ENCODE measurements around the gene TPSD1. TPM values are rescaled to one million over a fixed set of nuclear protein-coding genes. Genes with fewer than 3 reads are reported as not detected.
A peak's percentile ranks its signal among the peaks of the same experiment; 100 is the strongest.

The TPSD1 gene
- total RNA-seq, 2 donors from 2014 or later = not detected

GRCh38 chr16:1308036-1308976 is 52.4 kb downstream of the TPSD1 start:
- peaks cover 26 to 30% of the 10 kb centered on the region in 2 donors for H3K4me1 Mint-ChIP-seq (ENCODE audit: low read depth in 2 of 2)
- H3K27ac Mint-ChIP-seq = peak overlapping the region; percentile 93 to 94
- no peaks in the 10 kb centered on the region for H3K9me3 Mint-ChIP-seq
- DNase-seq (ENCODE audit: low spot score) = no peak
- peak overlapping the region; percentile 88 for H3K4me3 Mint-ChIP-seq
- H3K27me3 Mint-ChIP-seq = no peaks in the 10 kb centered on the region
- peak; percentile 2 for ATAC-seq
- peaks cover 7% of the 10 kb centered on the region for H3K36me3 Mint-ChIP-seq

Other genes with a start within 250 kb of the TPSD1 start
- not detected for gene SSTR5, start 183.3 kb upstream of the TPSD1 start, total RNA-seq
- gene C1QTNF8, start 159.8 kb upstream of the TPSD1 start, total RNA-seq = not detected
- under 1 TPM; 0.21 to 0.31 TPM for gene CACNA1H, start 103.0 kb upstream of the TPSD1 start, total RNA-seq
- 1 to 10 TPM in 1 of 2 donors, not detected in 1; 1.3 TPM for gene TPSG1, start 30.8 kb upstream of the TPSD1 start, total RNA-seq
- gene TPSB2, start 25.9 kb upstream of the TPSD1 start, total RNA-seq = 1 to 10 TPM in 1 of 2 donors, not detected in 1; 1.0 TPM
- 1 to 10 TPM in 1 of 2 donors, not detected in 1; 6.6 TPM for gene TPSAB1, start 15.4 kb upstream of the TPSD1 start, total RNA-seq
- 100 to 1,000 TPM; 202 to 246 TPM for gene UBE2I, start 53.6 kb downstream of the TPSD1 start, total RNA-seq
- gene BAIAP3, start 77.6 kb downstream of the TPSD1 start, total RNA-seq = under 1 TPM; 0.17 to 0.31 TPM
- 100 to 1,000 TPM in 1 of 2 donors, 10 to 100 TPM in 1; 57.4 to 108 TPM for gene TSR3, start 95.8 kb downstream of the TPSD1 start, total RNA-seq
- 10 to 100 TPM; 36.1 to 38.9 TPM for gene GNPTG, start 95.9 kb downstream of the TPSD1 start, total RNA-seq
- gene UNKL, start 158.6 kb downstream of the TPSD1 start, total RNA-seq = 10 to 100 TPM; 25.4 to 72.1 TPM
- 10 to 100 TPM; 18.4 to 31.1 TPM for gene UQCC4, start 164.7 kb downstream of the TPSD1 start, total RNA-seq
- gene PERCC1, start 175.0 kb downstream of the TPSD1 start, total RNA-seq = 1 to 10 TPM in 1 of 2 donors, under 1 TPM in 1; 0.98 to 1.2 TPM
- 1 to 10 TPM in 1 of 2 donors, under 1 TPM in 1; 0.38 to 3.6 TPM for gene CCDC154, start 188.5 kb downstream of the TPSD1 start, total RNA-seq
- gene CLCN7, start 219.0 kb downstream of the TPSD1 start, total RNA-seq = 10 to 100 TPM; 52.2 to 73.5 TPM
- under 1 TPM in 1 of 2 donors, not detected in 1; 0.39 TPM for gene PTX4, start 232.9 kb downstream of the TPSD1 start, total RNA-seq
- gene TELO2, start 237.3 kb downstream of the TPSD1 start, total RNA-seq = 100 to 1,000 TPM in 1 of 2 donors, 10 to 100 TPM in 1; 55.5 to 156 TPM